Measurements from ENCODE around the gene C1orf216.
"Not testable (repeated sequence)": the region's sequence is repeated elsewhere in the genome, so short reads cannot be mapped to it uniquely, and the experiment has no call there.

The C1orf216 gene

GRCh38 chr1:35706846-35707600 is 11.7 kb downstream of the C1orf216 start:
- no peak for DNase-seq (ENCODE audit: low read depth)

DNA sequence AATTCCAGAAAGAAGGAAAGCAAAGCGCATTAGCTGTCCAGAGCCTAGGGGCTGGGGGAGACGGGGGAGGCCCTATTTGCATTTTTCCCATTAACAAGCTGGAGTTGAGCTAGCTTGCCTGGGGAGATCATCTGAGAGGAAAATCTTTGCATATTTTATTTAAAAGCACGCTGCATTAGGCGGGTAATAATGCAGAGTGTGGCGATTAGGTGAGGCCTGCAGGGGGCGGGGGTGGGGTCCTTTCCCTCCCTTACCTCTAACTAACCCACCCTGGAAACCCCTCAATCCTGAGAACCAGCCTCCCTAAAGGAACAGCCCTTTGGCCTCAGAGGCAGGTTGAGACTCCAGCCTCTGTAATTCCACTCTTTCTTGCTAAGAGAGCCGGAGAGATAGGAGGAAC is 16.2 kb downstream of the C1orf216 start:
- DNase-seq (ENCODE audit: low read depth), result no peak

DNA sequence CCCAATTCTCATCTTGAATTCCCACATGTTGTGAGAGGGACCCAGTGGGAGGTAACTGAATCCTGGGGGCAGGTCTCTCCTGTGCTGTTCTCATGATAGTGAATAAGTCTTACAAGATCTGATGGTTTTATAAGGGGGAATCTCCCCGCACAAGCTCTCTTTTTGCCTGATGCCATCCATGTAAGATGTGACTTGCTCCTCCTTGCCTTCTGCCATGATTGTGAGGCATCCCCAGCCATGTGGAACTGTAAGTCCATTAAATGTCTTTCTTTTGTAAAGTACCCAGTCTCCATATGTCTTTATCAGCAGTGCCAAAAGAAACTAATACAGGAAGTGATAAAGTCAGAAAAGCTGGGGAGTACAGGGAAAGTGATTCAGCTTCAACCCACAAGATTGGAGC is 19.5 kb downstream of the C1orf216 start:
- not testable (repeated sequence) for DNase-seq (ENCODE audit: low read depth)

DNA sequence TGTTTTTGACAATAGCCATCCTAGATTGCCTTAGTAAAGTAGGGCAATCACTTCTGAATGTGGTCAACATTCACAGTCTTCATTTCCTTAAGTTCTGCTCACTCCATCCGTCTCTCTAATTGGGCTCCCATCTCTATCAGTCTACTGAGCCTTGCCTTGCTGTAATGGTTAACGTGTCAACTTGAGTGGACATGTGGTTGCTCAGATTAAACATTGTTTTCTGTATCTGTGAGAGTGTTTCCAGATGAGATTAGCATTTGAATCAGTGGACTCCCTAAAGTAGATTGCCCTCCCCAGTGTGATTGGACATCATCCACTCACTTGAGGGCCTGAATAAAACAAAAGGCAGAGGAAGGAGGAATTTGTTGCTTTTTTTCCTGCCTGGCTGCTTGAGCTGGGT is 26.4 kb downstream of the C1orf216 start:
- DNase-seq (ENCODE audit: low read depth), result no peak

GRCh38 chr1:35691571-35692220 is 27.0 kb downstream of the C1orf216 start:
- no peak for DNase-seq (ENCODE audit: low read depth)

- no peak for DNase-seq (ENCODE audit: low read depth)
Observed at GRCh38 chr1:35691080-35691479, 27.6 kb downstream of the C1orf216 start.

GRCh38 chr1:35690103-35690502 is 28.6 kb downstream of the C1orf216 start:
- DNase-seq (ENCODE audit: low read depth), result not testable (repeated sequence)

GRCh38 chr1:35688161-35688560 is 30.5 kb downstream of the C1orf216 start:
- no peak for DNase-seq (ENCODE audit: low read depth)

GRCh38 chr1:35683012-35683411 is 35.7 kb downstream of the C1orf216 start:
- no peak for DNase-seq (ENCODE audit: low read depth)

DNA sequence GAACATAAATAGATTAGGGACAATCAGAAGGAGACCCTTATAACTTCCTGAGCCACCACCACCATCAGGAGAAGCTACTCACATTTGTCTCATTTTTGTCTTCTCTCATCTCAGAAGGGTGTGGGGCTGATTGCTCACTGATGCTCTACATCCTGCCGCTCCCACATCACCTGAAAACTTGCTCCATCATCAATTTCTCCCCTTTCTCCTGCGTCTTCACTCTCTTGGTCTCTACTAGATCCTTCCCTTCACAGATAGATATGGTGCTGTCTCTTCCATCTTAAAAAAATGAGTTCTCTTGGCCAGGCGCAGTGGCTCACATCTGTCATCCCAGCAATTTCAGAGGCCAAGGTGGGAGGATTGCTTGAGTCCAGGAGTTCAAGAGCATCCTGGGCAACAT is 38.4 kb downstream of the C1orf216 start:
- no peak for DNase-seq (ENCODE audit: low read depth)

- DNase-seq (ENCODE audit: low read depth), result no peak
Observed at GRCh38 chr1:35675773-35676172, 42.9 kb downstream of the C1orf216 start.

- no peak for DNase-seq (ENCODE audit: low read depth)
Observed at GRCh38 chr1:35674111-35674510, 44.6 kb downstream of the C1orf216 start.

DNA sequence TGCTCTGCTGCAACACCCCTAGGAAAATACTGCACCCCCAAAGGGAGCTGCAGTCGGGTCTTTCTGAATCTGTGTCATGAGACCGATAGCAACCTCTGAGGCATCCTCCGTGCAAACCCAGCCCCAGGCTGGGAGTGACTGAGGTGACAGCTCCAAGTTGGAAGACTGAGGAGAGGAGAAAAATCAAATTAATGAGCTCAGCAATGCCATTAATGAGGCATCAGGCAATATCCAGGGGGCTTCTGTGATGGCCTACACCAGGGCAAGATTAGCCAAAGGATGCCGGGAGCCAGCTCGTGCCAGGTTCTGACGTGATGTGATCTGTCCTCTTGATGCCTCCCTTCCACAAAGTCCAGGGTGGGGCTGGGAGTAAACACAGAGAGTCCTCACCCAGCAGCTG is 46.6 kb downstream of the C1orf216 start:
- DNase-seq (ENCODE audit: low read depth), result no peak

GRCh38 chr1:35668506-35668905 is 50.2 kb downstream of the C1orf216 start:
- DNase-seq (ENCODE audit: low read depth), result no peak

DNA sequence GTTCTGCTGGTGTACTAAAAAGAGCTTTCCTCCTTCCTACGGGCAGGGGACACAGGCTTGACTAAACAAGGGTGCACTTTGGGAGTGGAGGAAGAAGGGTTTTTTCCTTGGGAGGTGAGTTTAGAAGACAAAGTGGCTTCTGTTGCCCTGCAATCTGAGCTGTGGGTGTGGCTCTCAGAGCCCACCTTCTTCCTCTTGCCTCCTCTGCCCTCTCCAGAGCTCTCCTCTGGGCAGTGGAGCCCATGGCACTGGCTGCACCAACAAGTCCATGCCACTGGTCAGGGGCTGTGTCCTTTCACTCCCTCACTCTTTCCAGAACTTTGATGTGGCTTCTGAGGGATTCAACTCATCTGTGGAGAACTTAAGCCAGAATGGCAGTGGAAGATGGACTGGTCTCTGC is 51.8 kb downstream of the C1orf216 start:
- no peak for DNase-seq (ENCODE audit: low read depth)

DNA sequence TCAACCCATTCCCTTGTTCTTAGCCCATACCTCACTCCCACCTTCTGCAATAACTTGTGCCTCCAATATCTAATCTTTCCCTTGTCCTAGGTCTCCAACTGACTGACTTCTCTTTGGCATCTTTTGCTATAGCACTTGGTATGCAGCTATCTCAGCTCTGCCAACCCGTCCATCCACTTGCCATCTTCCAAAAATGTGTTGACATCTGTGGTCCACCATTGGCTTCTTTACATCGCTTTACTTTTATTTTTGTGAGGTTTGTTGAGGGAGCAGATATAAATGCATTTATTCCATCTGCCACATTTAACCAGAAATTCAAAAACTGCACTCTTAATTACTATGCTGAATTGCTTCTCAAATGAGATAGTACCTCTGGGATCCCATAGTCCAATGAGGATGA is 52.5 kb downstream of the C1orf216 start:
- DNase-seq (ENCODE audit: low read depth), result no peak

All from stimulated activated CD8-positive, alpha-beta memory T cell treated with anti-CD3 and anti-CD28 coated beads, Interleukin-15, amount 100 ng/mL, for 1 hour (primary cell).